Loucy (cell line): ENCODE results near the gene ARMC9.
A peak's percentile ranks its signal among the peaks of the same experiment; 100 is the strongest.

Experiments used
- H2AFZ ChIP-seq: fragments of 200-600 bp; sonication (generic); 2 replicates; pipeline ENCODE4 v1.6.0; 2016; ENCODE audit warnings: antibody characterized with exemption, mild to moderate bottlenecking, low read length, moderate library complexity
- H3F3A ChIP-seq: fragments of 200-600 bp; 2 replicates; pipeline ENCODE4 v1.6.0; 2016; ENCODE audit warnings: antibody characterized with exemption, low read depth, mild to moderate bottlenecking
- H3K27me3 ChIP-seq: fragments of 200-600 bp; sonication (generic); 2 replicates; pipeline ENCODE4 v1.6.1; 2014; ENCODE audit warnings: low read length, mild to moderate bottlenecking; ENCODE audit not compliant: insufficient read depth, poor library complexity, severe bottlenecking
- H3K36me3 ChIP-seq: fragments of 200-600 bp; sonication (generic); 2 replicates; pipeline ENCODE4 v1.6.1; 2016; ENCODE audit warnings: low read length; ENCODE audit not compliant: insufficient read depth
- H3K4me1 ChIP-seq: fragments of 200-600 bp; sonication (generic); 2 replicates; pipeline ENCODE4 v1.5.1; 2014; ENCODE audit warnings: low read length, mild to moderate bottlenecking; ENCODE audit not compliant: insufficient read depth, poor library complexity, severe bottlenecking
- H3K4me2 ChIP-seq: fragments of 200-600 bp; sonication (generic); 2 replicates; pipeline ENCODE4 v1.6.0; 2014; ENCODE audit warnings: antibody characterized with exemption, low read length, low read depth, mild to moderate bottlenecking; ENCODE audit not compliant: poor library complexity, severe bottlenecking
- H3K4me3 ChIP-seq: fragments of 200-600 bp; sonication (generic); 2 replicates; pipeline ENCODE4 v1.5.1; 2014; ENCODE audit warnings: low read length, mild to moderate bottlenecking, mixed read lengths; ENCODE audit not compliant: poor library complexity, severe bottlenecking
- H3K79me2 ChIP-seq: fragments of 200-600 bp; sonication (generic); 2 replicates; pipeline ENCODE4 v1.6.1; 2014; ENCODE audit warnings: low read length; ENCODE audit not compliant: insufficient read depth
- H3K9ac ChIP-seq: fragments of 200-600 bp; sonication (generic); 2 replicates; pipeline ENCODE4 v1.6.0; 2014; ENCODE audit warnings: mild to moderate bottlenecking, low read depth, low read length, moderate library complexity; ENCODE audit not compliant: poor library complexity, severe bottlenecking
- H3K9me2 ChIP-seq: fragments of 200-600 bp; sonication (generic); replicated peaks from 2 replicates; pipeline ENCODE4 v1.6.1; 2016; ENCODE audit warnings: low read depth, low read length, mixed read lengths
- H3K9me3 ChIP-seq: fragments of 200-600 bp; sonication (generic); 2 replicates; pipeline ENCODE4 v1.6.1; 2014; ENCODE audit warnings: mild to moderate bottlenecking, antibody characterized with exemption, low read length, low read depth; ENCODE audit not compliant: insufficient read depth
- H4K20me1 ChIP-seq: fragments of 200-600 bp; sonication (generic); 2 replicates; pipeline ENCODE4 v1.6.0; 2014; ENCODE audit warnings: antibody characterized with exemption, low read length, mild to moderate bottlenecking; ENCODE audit not compliant: insufficient read depth, poor library complexity, severe bottlenecking
- EZH2phosphoT487 ChIP-seq: fragments of 200-600 bp; IDR thresholded peaks from 2 replicates; pipeline ENCODE4 v1.6.1; 2018; ENCODE audit warnings: antibody characterized with exemption, mild to moderate bottlenecking, moderate library complexity, borderline replicate concordance
- TF ChIP-seq, protein P1 (sequence below): fragments of 200-600 bp; sonication (generic); conservative IDR thresholded peaks from 2 replicates; pipeline ENCODE4 v1.5.1; 2014; ENCODE audit warnings: mild to moderate bottlenecking, antibody characterized with exemption, low read length

ARMC9 gene

GRCh38 chr2:231243866-231244265, 45.4 kb downstream of the ARMC9 start:
- no peaks in the 10 kb centered on the region for H3K27me3 ChIP-seq
- H3K36me3 ChIP-seq: no peaks in the 10 kb centered on the region
- H3K9me3 ChIP-seq: no peaks in the 10 kb centered on the region
- H3K9ac ChIP-seq: no peak overlapping the region
- H2AFZ ChIP-seq: no peak overlapping the region
- H3K4me2 ChIP-seq: no peak overlapping the region
- peaks cover 14% of the 10 kb centered on the region for H3K4me1 ChIP-seq
- H3K9me2 ChIP-seq: no peaks in the 10 kb centered on the region
- no peaks in the 10 kb centered on the region for H3F3A ChIP-seq
- no peaks in the 10 kb centered on the region for H4K20me1 ChIP-seq
- TF ChIP-seq, protein P1, sequence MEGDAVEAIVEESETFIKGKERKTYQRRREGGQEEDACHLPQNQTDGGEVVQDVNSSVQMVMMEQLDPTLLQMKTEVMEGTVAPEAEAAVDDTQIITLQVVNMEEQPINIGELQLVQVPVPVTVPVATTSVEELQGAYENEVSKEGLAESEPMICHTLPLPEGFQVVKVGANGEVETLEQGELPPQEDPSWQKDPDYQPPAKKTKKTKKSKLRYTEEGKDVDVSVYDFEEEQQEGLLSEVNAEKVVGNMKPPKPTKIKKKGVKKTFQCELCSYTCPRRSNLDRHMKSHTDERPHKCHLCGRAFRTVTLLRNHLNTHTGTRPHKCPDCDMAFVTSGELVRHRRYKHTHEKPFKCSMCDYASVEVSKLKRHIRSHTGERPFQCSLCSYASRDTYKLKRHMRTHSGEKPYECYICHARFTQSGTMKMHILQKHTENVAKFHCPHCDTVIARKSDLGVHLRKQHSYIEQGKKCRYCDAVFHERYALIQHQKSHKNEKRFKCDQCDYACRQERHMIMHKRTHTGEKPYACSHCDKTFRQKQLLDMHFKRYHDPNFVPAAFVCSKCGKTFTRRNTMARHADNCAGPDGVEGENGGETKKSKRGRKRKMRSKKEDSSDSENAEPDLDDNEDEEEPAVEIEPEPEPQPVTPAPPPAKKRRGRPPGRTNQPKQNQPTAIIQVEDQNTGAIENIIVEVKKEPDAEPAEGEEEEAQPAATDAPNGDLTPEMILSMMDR: no peak
- TF ChIP-seq EZH2phosphoT487: no peak
- H3K79me2 ChIP-seq: no peaks in the 10 kb centered on the region
- no peak overlapping the region for H3K4me3 ChIP-seq

DNA sequence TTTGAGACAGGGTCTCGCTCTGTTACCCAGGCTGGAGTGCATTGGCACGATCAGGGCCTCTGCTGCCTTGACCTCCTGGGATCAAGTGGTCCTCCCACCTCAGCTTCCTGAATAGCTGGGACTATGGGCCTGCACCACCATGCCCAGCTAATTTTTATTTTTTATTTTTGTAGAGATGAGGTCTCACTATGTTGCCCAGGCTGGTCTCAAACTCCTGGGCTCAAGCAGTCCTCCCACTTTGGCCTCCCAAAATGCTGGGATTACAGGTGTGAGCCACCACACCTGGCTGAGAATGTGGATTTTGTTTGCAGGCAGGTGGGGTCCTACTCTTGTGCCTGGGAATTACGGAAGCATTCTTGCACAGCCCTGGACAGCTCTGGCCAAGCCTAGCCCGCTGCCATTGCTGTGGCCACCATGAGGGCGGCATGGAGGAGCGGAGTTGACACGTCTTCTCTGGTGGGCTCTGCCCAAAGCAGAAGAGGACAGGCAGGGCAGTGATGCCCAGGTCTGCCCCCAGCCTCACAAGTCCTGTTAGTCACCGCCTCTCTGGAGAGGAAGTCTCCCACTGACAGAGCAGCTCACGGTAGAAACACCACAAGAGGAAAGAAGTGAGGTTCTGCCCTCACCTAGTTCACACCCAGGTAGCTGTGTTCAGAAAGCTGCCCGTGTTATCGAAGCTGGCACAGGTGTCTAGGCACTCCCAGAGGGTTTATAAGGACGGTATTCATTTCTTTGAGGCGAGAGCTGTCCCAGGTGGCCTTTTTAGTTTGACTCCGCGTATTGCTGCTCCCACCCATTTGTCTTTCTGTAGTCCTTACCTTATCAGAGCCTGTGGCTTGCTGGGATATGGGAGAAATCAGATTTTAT, 46.2 kb downstream of the ARMC9 start:
- no peak overlapping the region for H2AFZ ChIP-seq
- H3K9me2 ChIP-seq: no peaks in the 10 kb centered on the region
- no peak overlapping the region for H3K4me3 ChIP-seq
- H3K4me2 ChIP-seq: no peak overlapping the region
- TF ChIP-seq, protein P1: no peak
- TF ChIP-seq EZH2phosphoT487: no peak
- H3K79me2 ChIP-seq: no peaks in the 10 kb centered on the region
- no peak overlapping the region for H3K9ac ChIP-seq
- no peaks in the 10 kb centered on the region for H3K36me3 ChIP-seq
- H3K4me1 ChIP-seq: peaks cover 10% of the 10 kb centered on the region
- H3F3A ChIP-seq: no peaks in the 10 kb centered on the region
- no peaks in the 10 kb centered on the region for H3K9me3 ChIP-seq
- H4K20me1 ChIP-seq: no peaks in the 10 kb centered on the region
- no peaks in the 10 kb centered on the region for H3K27me3 ChIP-seq

GRCh38 chr2:231245249-231246094, 47.0 kb downstream of the ARMC9 start:
- no peak overlapping the region for H2AFZ ChIP-seq
- no peaks in the 10 kb centered on the region for H3K27me3 ChIP-seq
- H3K4me2 ChIP-seq: no peak overlapping the region
- no peaks in the 10 kb centered on the region for H3K36me3 ChIP-seq
- no peaks in the 10 kb centered on the region for H3F3A ChIP-seq
- no peak overlapping the region for H3K4me3 ChIP-seq
- H3K79me2 ChIP-seq: no peaks in the 10 kb centered on the region
- H3K9ac ChIP-seq: no peak overlapping the region
- no peaks in the 10 kb centered on the region for H3K9me2 ChIP-seq
- H3K9me3 ChIP-seq: no peaks in the 10 kb centered on the region
- H4K20me1 ChIP-seq: no peaks in the 10 kb centered on the region
- H3K4me1 ChIP-seq: peaks cover 10% of the 10 kb centered on the region
- TF ChIP-seq, protein P1: peak; percentile 56
- TF ChIP-seq EZH2phosphoT487: no peak
